ENCODE data around the gene BEST1.

BEST1 gene

DNA sequence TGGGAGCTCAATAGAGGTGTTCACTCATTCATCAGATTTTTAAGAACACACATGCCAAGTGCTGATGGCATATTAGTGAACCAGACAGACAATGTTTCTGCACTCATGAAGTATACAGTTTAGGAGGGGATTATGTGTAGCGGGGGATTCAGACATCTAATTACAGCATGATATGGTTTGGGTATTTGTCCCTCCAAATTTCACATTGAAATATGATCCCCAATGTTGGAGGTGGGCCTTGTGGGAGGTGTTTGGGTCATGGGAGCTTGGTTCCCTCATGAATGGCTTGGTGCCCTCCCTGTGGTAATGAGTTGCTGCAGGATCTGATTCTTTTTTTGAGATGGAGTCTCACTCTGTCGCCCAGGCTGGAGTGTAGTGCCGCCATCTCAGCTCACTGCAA is 23.9 kb upstream of the BEST1 start:
- no peaks in the 10 kb centered on the region for H3K36me3 ChIP-seq (ENCODE audit: insufficient read depth, low read length)
- peaks cover 10% of the 10 kb centered on the region for H3K4me1 ChIP-seq (ENCODE audit: control insufficient read depth, insufficient read depth, low read length, unreplicated experiment)
- no peak overlapping the region for H2AFZ ChIP-seq (ENCODE audit: low read length, unreplicated experiment)
- H3K79me2 ChIP-seq (ENCODE audit: control insufficient read depth, insufficient read depth, low read length, unreplicated experiment): no peaks in the 10 kb centered on the region
- peaks cover 4% of the 10 kb centered on the region; the same call in 1 of the 2 replicates for H3K27me3 ChIP-seq (ENCODE audit: insufficient read depth, low read length)
- H3K4me3 ChIP-seq (ENCODE audit: low read depth, low read length): no peak overlapping the region
- H3K27ac ChIP-seq (ENCODE audit: low read depth, low read length): no peak overlapping the region

DNA sequence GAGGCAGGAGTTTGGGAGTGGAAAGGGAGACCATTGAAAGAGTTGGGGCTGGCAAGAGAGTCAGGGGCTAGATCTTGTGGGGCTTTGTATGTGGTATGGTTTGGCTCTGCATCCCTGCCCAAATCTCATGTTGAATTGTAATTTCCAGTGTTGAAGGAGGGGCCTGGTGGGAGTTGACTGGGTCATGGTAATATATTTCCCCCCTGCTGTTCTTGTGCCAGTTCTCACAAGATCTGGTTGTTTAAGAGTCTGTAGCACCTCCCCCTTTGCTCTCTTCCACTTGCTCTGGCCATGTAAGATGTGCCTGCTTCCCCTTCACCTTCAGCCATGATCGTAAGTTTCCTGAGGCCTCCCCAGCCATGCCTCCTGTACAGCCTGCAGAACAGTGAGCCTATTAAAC is 22.6 kb upstream of the BEST1 start:
- H3K36me3 ChIP-seq (ENCODE audit: insufficient read depth, low read length): no peaks in the 10 kb centered on the region
- H3K27ac ChIP-seq (ENCODE audit: low read depth, low read length): no peak overlapping the region
- H3K27me3 ChIP-seq (ENCODE audit: insufficient read depth, low read length): peaks cover 6% of the 10 kb centered on the region; the same call in 1 of the 2 replicates
- no peak overlapping the region for H2AFZ ChIP-seq (ENCODE audit: low read length, unreplicated experiment)
- no peaks in the 10 kb centered on the region for H3K79me2 ChIP-seq (ENCODE audit: control insufficient read depth, insufficient read depth, low read length, unreplicated experiment)
- H3K4me3 ChIP-seq (ENCODE audit: low read depth, low read length): no peak overlapping the region
- H3K4me1 ChIP-seq (ENCODE audit: control insufficient read depth, insufficient read depth, low read length, unreplicated experiment): peaks cover 10% of the 10 kb centered on the region

DNA sequence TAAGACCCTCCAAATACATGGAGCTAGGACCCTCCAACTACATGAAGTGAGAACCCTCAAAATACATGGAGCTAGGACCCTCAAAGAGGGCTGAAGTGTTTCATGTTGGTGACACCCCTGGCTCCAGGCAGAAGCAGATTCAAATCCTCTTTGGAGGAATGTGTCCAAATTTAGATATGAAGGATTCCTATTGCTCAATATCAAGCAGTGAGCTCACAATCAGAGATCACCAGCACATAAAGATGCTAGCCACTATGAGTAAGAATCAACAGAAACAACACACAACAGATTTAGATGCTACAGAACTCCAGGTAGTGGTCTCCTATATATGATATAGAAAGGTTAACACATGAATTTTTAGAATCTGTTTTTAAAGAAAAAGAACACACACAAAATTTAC is 21.5 kb upstream of the BEST1 start:
- Histone ChIP-seq H3K4me3 (ENCODE audit: low read depth, low read length) (no peak overlapping the region), H3K27ac (ENCODE audit: low read depth, low read length) (no peak overlapping the region), H3K79me2 (ENCODE audit: control insufficient read depth, insufficient read depth, low read length, unreplicated experiment) (no peaks in the 10 kb centered on the region), H3K36me3 (ENCODE audit: insufficient read depth, low read length) (no peaks in the 10 kb centered on the region), H2AFZ (ENCODE audit: low read length, unreplicated experiment) (no peak overlapping the region), H3K4me1 (ENCODE audit: control insufficient read depth, insufficient read depth, low read length, unreplicated experiment) (no peaks in the 10 kb centered on the region), H3K27me3 (ENCODE audit: insufficient read depth, low read length) (peaks cover 6% of the 10 kb centered on the region; the same call in 1 of the 2 replicates)

DNA sequence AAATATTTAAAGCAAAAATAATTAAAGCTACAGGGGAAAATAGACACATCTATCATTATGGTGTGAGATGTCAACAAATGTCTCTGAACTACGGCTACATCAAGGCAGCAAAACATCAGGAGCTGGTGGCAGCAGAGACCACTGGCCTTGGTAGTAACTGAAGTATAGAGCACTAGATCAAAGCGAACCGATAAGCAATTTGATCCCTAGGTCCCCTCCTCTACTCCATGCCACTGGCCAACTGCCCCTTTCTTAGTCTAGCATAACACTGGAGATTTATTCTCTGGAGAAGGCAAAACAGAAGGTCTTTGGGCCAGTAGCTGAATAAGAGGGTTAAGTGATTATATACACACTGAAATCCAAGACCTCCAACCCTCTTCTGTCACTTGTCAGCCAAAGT is 19.2 kb upstream of the BEST1 start:
- no peak overlapping the region for H3K4me3 ChIP-seq (ENCODE audit: low read depth, low read length)
- no peaks in the 10 kb centered on the region for H3K79me2 ChIP-seq (ENCODE audit: control insufficient read depth, insufficient read depth, low read length, unreplicated experiment)
- no peak overlapping the region for H2AFZ ChIP-seq (ENCODE audit: low read length, unreplicated experiment)
- no peaks in the 10 kb centered on the region for H3K36me3 ChIP-seq (ENCODE audit: insufficient read depth, low read length)
- H3K4me1 ChIP-seq (ENCODE audit: control insufficient read depth, insufficient read depth, low read length, unreplicated experiment): no peaks in the 10 kb centered on the region
- H3K27ac ChIP-seq (ENCODE audit: low read depth, low read length): no peak overlapping the region
- H3K27me3 ChIP-seq (ENCODE audit: insufficient read depth, low read length): peaks cover 8% of the 10 kb centered on the region; the same call in 1 of the 2 replicates

DNA sequence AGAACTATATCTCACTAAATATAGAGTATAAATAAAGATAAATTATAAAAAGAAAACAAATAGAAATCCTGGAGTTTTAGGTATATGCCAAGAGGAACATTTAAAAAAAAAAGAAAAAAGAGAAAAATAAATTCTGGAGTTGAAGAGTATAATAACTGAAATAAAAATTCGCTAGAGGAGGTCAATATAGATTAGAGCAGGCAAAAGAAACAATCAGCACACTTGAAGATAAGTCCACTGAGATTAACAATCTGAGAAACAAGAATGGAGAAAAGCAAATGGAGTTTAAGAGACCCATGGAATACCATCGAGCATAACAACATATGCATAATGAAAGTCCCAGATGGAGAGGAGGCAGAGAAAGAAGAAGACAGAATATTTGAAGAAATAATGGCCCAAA is 14.3 kb upstream of the BEST1 start:
- Histone ChIP-seq H3K27me3 (ENCODE audit: insufficient read depth, low read length) (peaks cover 12% of the 10 kb centered on the region; the same call in 1 of the 2 replicates), H3K4me1 (ENCODE audit: control insufficient read depth, insufficient read depth, low read length, unreplicated experiment) (no peaks in the 10 kb centered on the region), H3K4me3 (ENCODE audit: low read depth, low read length) (no peak overlapping the region), H3K79me2 (ENCODE audit: control insufficient read depth, insufficient read depth, low read length, unreplicated experiment) (no peaks in the 10 kb centered on the region), H2AFZ (ENCODE audit: low read length, unreplicated experiment) (no peak overlapping the region), H3K27ac (ENCODE audit: low read depth, low read length) (no peak overlapping the region), H3K36me3 (ENCODE audit: insufficient read depth, low read length) (no peaks in the 10 kb centered on the region)

DNA sequence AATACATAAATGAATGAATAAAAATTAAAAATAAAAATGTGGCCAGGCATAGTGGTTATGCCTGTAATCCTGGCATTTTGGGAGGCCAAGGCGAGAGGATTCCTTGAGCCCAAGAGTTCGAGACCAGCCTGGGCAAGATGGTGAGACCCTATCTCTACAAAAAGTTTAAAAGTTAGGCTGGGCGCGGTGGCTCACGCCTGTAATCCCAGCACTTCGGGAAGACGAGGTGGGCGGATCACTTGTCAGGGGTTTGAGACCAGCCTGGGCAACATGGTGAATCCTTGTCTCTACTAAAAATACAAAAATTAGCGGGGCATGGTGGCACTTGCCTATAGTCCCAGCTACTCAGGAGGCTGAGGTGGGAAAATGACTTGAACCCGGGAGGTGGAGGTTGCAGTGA is 9.7 kb upstream of the BEST1 start:
- Histone ChIP-seq H3K27me3 (ENCODE audit: insufficient read depth, low read length) (0 out of 2 replicates have a peak, but pooled peaks cover 10% of the 10 kb centered on the region), H3K79me2 (ENCODE audit: control insufficient read depth, insufficient read depth, low read length, unreplicated experiment) (no peaks in the 10 kb centered on the region), H3K4me3 (ENCODE audit: low read depth, low read length) (no peak overlapping the region), H3K4me1 (ENCODE audit: control insufficient read depth, insufficient read depth, low read length, unreplicated experiment) (no peaks in the 10 kb centered on the region), H3K27ac (ENCODE audit: low read depth, low read length) (no peak overlapping the region), H3K36me3 (ENCODE audit: insufficient read depth, low read length) (no peaks in the 10 kb centered on the region), H2AFZ (ENCODE audit: low read length, unreplicated experiment) (no peak overlapping the region)

DNA sequence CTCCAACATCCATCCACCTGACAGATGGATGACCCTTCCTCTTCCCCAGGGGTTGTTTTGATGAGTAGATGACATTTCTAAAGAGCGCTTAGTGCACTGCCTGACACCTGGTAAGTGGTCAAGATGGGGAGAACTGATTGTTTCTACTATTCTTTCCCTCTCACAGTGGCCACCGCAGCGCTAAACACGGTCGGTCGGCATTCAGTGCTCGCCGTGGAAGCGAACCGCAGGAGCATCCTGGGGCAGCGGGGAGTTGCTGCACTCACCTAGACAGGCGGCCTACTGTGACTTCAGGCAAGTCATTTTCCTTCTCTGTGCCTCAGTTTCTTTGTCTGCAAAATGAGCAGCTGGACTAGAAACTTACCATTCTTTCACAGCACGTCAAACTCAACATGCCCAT is 5.0 kb upstream of the BEST1 start:
- no peaks in the 10 kb centered on the region for H3K79me2 ChIP-seq (ENCODE audit: control insufficient read depth, insufficient read depth, low read length, unreplicated experiment)
- H3K4me1 ChIP-seq (ENCODE audit: control insufficient read depth, insufficient read depth, low read length, unreplicated experiment): peaks cover 19% of the 10 kb centered on the region
- H3K27ac ChIP-seq (ENCODE audit: low read depth, low read length): no peak overlapping the region
- 0 out of 2 replicates have a peak, but pooled peaks cover 5% of the 10 kb centered on the region for H3K27me3 ChIP-seq (ENCODE audit: insufficient read depth, low read length)
- no peaks in the 10 kb centered on the region for H3K36me3 ChIP-seq (ENCODE audit: insufficient read depth, low read length)
- no peak overlapping the region for H2AFZ ChIP-seq (ENCODE audit: low read length, unreplicated experiment)
- H3K4me3 ChIP-seq (ENCODE audit: low read depth, low read length): no peak overlapping the region

DNA sequence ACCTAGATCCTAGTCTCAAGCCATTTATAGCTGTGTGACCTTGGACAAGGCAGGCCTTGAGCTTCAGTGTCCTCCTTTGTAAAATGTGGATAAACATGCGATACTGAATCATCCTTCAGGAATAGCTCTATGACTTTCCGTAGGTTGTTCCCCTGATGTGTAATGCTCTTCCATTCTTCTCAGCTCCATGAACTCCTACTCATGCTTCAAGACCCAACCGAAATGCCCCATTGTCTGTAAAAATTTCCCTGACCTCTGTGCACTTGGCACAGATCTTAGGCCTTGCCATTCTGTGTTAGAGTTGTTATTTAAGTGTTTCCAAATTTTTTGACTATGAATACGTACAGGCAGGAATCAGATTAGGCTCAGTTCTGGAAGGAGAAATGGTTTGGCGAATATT is 3.3 kb upstream of the BEST1 start:
- Histone ChIP-seq H2AFZ (ENCODE audit: low read length, unreplicated experiment) (no peak overlapping the region), H3K27ac (ENCODE audit: low read depth, low read length) (no peak overlapping the region)

DNA sequence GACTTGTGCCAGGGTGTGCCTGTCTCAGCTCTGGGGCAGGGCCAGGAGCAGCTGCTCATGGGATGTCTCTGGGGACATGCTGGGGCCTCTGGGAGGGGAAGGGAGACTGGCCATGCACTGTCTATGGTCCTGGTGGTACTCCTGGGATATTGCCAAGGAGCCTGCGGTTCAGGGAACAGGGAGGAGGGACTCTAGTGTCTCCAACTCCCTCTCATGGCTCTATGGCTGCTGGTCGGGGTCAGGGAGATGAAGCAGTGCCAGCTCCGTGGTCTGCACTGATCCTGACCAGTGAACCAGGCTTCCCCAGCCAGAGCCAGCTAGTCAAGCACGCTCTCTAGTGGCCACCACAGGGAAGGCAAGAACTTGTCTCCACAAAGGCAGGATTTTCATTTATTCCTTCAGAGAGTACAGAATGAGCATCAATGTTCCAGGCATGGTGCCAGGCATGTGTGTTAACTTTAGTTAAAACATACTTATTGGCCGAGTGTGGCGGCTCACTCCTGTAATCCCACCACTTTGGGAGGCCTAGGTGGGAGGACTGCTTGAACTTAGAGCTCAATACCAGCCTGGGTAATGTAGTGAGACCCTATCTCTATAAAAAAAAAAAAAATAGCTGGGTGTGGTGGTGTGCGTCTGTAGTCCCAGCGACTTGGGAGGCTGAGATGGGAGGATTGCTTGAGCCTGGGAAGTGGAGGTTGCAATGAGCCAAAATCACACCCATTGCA is 2.5 kb upstream of the BEST1 start:
- Histone ChIP-seq H3K4me1 (ENCODE audit: control insufficient read depth, insufficient read depth, low read length, unreplicated experiment) (peaks cover 21% of the 10 kb centered on the region), H3K36me3 (ENCODE audit: insufficient read depth, low read length) (no peaks in the 10 kb centered on the region), H3K79me2 (ENCODE audit: control insufficient read depth, insufficient read depth, low read length, unreplicated experiment) (no peaks in the 10 kb centered on the region), H3K27ac (ENCODE audit: low read depth, low read length) (no peak overlapping the region), H3K27me3 (ENCODE audit: insufficient read depth, low read length) (0 out of 2 replicates have a peak, but pooled peaks cover 4% of the 10 kb centered on the region), H3K4me3 (ENCODE audit: low read depth, low read length) (no peak overlapping the region), H2AFZ (ENCODE audit: low read length, unreplicated experiment) (no peak overlapping the region)

More for the DNA sequence above, 3.3 kb upstream of the BEST1 start:
- H3K36me3 ChIP-seq (ENCODE audit: insufficient read depth, low read length): no peaks in the 10 kb centered on the region
- no peak overlapping the region for H3K4me3 ChIP-seq (ENCODE audit: low read depth, low read length)
- H3K27me3 ChIP-seq (ENCODE audit: insufficient read depth, low read length): 0 out of 2 replicates have a peak, but pooled peaks cover 5% of the 10 kb centered on the region
- H3K4me1 ChIP-seq (ENCODE audit: control insufficient read depth, insufficient read depth, low read length, unreplicated experiment): peaks cover 21% of the 10 kb centered on the region
- no peaks in the 10 kb centered on the region for H3K79me2 ChIP-seq (ENCODE audit: control insufficient read depth, insufficient read depth, low read length, unreplicated experiment)

DNA sequence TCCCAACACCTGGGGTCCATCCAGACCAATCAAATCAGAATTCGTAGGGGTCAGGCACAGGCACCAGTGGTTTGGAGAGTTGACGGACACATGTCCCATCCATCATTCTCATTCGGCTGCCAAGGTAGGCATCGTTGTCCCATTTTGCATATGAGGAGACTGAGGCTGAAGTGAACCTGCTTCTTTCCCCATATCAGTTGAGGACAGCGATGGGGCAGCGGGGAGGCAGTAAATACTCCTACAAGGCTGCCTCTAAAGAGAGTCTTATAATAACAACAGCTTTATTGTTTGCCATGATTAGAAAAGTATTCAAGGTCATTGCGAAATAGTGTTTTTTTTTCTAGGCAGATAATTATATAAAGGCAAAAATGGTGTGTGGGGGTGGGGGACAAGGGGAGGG is 1.6 kb upstream of the BEST1 start:
- no peaks in the 10 kb centered on the region for H3K36me3 ChIP-seq (ENCODE audit: insufficient read depth, low read length)
- H3K79me2 ChIP-seq (ENCODE audit: control insufficient read depth, insufficient read depth, low read length, unreplicated experiment): no peaks in the 10 kb centered on the region
- H3K27ac ChIP-seq (ENCODE audit: low read depth, low read length): no peak overlapping the region
- H3K4me1 ChIP-seq (ENCODE audit: control insufficient read depth, insufficient read depth, low read length, unreplicated experiment): peaks cover 21% of the 10 kb centered on the region
- no peak overlapping the region for H2AFZ ChIP-seq (ENCODE audit: low read length, unreplicated experiment)
- H3K4me3 ChIP-seq (ENCODE audit: low read depth, low read length): no peak overlapping the region
- no peaks in the 10 kb centered on the region for H3K27me3 ChIP-seq (ENCODE audit: insufficient read depth, low read length)
